ENCODE measurements around the gene STK39.

The STK39 gene

DNA sequence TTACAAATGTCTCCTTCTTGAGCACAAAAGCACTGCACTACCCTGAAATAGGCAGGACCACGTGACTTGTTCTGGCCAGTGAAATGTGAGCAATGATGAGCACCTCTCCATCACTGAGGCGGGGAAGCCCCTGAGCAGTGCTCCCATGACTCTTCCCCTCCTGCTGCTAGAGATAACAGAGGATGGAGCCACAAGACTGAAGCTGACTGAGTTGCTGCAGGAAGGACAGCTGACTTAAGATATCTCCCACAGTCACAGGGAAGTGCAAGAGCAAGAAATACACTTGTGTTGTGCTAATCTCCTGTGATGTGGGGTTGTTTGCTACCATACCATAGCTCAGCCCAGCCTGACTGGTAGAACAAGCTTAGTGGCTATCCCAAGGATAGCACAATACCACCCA, 38.7 kb downstream of the STK39 start:
- no peak for DNase-seq (ENCODE audit: low read depth)

GRCh38 chr2:168207851-168208250, 39.5 kb downstream of the STK39 start:
- DNase-seq (ENCODE audit: low read depth): no peak

- no peak for DNase-seq (ENCODE audit: low read depth)
Measured at GRCh38 chr2:168203762-168204693, 43.4 kb downstream of the STK39 start.

- no peak for DNase-seq (ENCODE audit: low read depth)
Measured at GRCh38 chr2:168201584-168202116, 45.7 kb downstream of the STK39 start.

DNA sequence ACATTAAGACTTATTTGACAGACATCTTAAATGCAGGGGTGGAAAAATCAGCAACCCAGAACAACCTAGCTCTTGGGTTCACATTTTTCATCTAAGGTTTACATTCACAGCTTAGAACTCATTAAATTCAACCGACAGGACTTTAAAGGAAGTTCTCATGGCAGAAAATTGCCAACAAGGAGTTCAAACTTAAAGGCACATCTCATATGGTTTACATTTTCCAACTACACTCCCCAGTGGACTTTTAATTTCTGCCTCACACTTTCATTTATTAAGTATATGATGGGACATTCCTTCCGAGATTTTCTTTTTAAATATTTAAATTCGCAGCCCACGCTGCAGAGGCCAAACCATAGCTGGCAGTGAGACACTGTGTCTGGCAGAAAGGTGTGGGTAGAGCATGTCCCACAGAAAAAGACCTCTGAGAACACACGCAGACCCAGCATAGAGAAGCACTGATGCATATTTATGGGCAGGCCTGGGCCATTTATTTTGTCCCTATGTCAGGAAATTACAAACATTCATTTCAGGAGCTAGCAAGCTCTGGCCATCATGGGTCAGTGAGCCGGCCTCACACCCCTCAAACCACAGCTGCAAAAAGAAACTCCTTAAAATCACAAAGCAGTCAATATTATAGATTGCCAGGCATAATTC, 46.3 kb downstream of the STK39 start:
- no peak for DNase-seq (ENCODE audit: low read depth)

GRCh38 chr2:168198476-168199207, 48.8 kb downstream of the STK39 start:
- DNase-seq (ENCODE audit: low read depth): no peak

GRCh38 chr2:168196764-168197180, 50.6 kb downstream of the STK39 start:
- no peak for DNase-seq (ENCODE audit: low read depth)

DNA sequence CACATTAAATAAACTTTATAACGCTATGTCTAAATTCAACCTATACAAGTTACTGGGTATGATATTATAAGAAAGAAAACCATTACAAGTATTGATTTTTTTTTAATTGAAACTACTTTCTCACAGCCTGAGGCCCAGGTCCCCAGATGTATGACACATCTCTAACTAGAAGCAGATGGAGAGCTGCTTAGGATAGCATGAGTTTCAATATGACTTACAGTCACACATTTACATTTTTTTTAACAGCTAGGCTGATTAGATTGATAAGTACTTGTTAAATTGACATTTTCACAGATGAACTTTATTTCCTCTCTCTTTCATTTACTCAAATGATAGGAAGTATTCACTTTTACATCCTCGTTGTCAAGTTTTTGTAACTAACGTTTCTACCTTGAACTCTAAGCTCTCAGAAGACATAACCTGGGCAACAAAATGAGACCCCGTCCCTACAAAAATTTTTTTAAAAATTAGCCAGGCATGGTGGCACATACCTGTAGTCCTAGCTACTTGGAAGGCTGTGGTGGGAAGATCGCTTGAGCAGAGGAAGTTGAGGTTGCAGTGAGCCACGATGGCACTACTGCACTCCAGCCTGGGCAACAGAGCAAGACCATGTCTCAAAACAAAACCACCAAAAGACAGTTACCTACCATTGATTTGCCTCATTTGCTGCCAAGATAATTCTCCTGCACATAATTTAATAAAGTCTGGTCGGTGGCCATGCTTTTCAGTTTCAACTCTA, 52.4 kb downstream of the STK39 start:
- DNase-seq (ENCODE audit: low read depth): no peak

DNA sequence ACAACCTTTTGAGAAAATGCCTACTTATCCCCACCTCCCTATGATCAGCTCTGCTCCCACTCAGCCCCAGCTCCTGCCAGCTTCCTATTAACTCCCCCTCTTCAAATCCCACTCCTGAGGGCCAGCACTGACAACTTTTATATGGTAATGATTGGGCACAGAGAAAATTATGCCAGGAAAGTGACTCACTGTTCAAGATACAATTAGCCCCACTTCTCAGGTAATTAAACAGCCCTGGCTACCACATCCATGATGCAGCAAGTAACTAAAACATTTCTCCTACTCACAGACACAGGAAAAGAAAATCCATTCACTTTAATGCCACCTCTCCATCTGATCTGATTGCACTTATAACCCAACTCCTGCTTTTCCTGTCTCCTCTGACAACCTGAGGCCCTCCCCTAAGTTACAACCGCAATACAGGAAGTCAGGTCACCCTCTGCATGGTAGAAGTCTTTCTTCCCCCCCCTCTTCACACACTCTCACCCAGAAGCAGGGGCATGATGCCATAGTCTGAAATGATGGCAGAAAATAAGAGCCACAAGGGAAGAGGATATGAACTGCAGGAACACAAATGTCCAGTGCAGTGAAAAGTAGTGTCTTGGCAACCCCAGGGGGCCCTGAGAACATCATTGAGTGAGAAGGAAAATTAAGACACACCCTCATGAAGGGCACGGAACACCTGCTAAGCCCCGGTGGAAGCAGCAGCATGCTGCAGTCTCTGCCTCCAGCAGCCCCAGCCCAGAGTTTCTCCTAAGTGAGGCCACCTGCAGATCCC, 54.4 kb downstream of the STK39 start:
- no peak for DNase-seq (ENCODE audit: low read depth)

- no peak for DNase-seq (ENCODE audit: low read depth)
Measured at GRCh38 chr2:168191955-168192785, 55.2 kb downstream of the STK39 start.

- no peak for DNase-seq (ENCODE audit: low read depth)
Measured at GRCh38 chr2:168190590-168191336, 56.6 kb downstream of the STK39 start.

DNA sequence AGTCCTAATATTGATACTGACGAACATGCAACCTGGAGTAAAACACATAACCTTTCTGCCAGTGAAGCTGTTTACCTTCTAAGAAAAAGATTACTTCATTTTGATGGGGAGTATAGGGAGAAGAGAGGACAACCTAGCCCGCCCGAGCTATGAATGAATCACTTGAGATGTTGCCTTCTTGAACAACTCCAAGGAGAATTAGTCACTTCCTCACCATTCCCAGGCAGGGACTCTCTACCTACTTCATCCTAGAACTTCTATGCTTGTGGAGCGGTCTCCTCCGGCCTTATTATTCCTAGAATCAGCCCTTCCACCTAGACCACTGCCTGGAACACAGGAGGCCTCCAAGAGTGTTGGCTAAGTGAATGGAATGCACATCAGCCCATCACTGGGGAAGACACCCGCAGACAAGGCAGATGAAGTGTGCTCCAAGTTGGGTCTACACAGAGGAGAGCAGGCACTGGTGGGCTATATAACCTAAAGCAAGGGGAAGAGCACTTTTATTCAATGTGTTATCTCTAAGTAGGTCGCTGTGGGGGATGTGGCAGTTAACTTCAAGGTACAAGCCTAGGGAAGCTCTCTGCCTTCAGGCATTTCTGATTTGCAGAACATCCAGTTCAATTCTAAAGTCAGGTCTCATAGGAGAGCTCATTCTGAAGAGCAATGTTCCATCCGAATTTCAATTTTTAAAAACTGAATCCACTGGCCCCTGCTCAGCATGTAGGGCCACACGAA, 57.4 kb downstream of the STK39 start:
- no peak for DNase-seq (ENCODE audit: low read depth)

DNA sequence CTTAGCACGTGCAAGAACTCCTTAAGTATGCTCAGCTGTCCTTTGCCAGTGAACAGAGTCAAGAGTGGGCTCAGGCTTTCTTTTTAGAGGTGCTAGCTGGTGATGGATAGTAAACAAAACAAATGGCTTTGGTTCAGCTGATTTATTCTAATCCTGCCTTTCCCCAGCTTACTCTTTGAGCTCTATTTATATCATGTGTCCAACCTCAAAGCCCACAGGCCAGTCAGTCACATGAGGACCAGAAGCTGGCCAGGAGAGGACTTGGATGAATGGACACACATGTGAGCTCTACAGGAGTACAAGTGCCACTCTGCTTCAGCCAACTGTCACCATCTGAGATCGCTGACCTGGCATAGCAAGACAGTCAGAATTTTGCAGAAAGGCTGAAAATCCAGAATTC, 59.4 kb downstream of the STK39 start:
- no peak for DNase-seq (ENCODE audit: low read depth)

- no peak for DNase-seq (ENCODE audit: low read depth)
Measured at GRCh38 chr2:168186452-168186851, 60.9 kb downstream of the STK39 start.

DNA sequence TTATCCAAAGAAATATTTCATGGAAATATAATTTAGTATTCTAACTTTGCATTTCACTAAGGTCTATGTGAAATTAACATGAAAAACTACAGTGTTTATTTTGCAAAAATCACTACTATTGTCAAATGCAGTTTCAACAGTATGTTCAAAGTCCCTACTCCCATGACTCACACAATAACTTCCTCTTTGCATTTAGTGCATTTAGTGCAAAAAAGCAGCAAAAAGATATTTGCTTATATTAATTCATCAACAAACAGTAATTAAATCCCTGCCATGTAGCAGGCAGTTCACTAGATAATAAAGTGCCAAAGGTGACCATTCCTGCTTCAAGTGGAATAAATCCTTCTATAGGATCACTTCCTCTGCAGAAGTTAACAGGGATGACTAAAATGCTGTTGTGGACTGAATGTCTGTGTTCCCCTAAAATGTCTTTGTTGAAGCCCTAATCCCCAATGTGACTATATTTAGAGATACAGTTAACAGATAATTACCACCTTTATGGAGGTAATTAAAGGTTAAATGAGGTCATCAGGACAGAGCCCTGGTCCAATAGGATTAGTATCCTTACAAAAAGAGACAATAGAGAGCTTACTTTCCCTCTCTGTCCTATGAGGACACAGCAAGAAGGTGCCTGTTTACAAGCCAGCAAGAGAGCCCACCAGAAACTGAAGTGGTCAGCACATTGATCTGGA, 61.7 kb downstream of the STK39 start:
- DNase-seq (ENCODE audit: low read depth): no peak

DNA sequence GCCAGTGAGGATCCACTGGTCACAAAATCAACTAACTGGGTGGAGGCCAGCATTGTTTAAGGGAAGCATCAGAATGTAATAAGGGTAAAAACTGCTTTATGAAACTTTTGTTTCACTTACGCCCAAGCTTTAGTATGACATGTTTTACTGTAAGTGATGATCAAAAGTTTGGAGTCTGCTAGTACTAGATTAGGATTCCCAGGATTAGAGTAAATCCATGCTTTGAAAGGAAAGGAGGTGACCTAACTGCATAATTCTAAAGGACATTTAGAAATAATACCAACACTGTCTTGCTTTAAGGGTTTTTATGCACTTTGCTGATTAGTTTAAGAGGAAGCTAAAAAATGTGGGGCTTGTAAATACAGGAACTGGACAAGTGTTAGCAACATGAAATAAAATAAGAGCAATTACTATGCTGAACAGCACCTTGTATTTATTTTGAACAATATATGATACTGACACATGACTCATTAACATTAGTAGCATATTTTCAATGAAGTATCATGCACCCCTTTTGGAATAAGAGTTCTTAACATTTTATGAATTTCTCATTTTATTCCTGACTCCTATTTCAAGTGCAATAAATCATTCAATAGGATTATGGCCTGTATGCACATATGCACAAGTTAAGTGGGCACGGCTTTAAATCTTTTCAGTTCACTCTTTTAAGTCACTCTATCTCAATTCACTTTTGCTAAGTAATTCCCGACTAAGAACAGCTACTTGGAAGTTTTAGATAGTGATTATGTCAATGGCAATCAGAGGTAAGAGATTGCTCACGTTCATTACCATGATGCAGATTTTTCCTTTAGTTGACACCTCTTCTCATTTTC, 62.5 kb downstream of the STK39 start:
- no peak for DNase-seq (ENCODE audit: low read depth)

Measured in GM04504 (cell line).